HCT116 (cell line): ENCODE results near the gene SARS2. TPM values are rescaled to one million over a fixed set of nuclear protein-coding genes. Genes with fewer than 3 reads are reported as not detected.

Experiments
- ATAC-seq: fragments of 200-7000 bp; cut with Tn5 transposase; 2 replicates; pipeline ENCODE4 v1.9.1; 2020; ENCODE audit warnings: mild to moderate bottlenecking, moderate library complexity
- BruUV-seq: library from RNA; stranded (reverse); fragments of 400-500 nt; replicated peaks from 2 replicates; lab custom pipeline; 2021; lab: Mats Ljungman, UMichigan
- CTCF ChIA-PET: fragments of 300-600 bp; sonication (Branson Sonifier 250); formaldehyde crosslinking; loops from one replicate; lab custom pipeline; 2021; ENCODE audit warnings: antibody characterized with exemption; lab: Charles Lee
- POLR2A ChIA-PET: fragments of 300-600, 350-600 bp; sonication (Branson Sonifier 250); formaldehyde crosslinking; loops from one replicate; lab custom pipeline; 2021; ENCODE audit warnings: antibody characterized with exemption; lab: Charles Lee
- RAD21 ChIA-PET, 2 experiments: fragments of 300-600 bp; sonication (Branson Sonifier 250); formaldehyde crosslinking; loops; one replicate each; lab custom pipeline; 2023; ENCODE audit warnings: low total read pairs in 2 of 2; ENCODE audit not compliant: uncharacterized antibody in 2 of 2, unreplicated experiment in 2 of 2, low non-redundant PET in 1 of 2; lab: Charles Lee
- DNase-seq: peaks from one replicate; pipeline ENCODE4 v3.0.0-alpha.2; 2010; ENCODE audit warnings: low read depth, low spot score
- H2AFZ ChIP-seq: fragments of 200-600 bp; shearing (Covaris generic), sonication (generic); 2 replicates; pipeline ENCODE4 v1.6.1; 2017; ENCODE audit warnings: low read depth, mixed run types, mixed read lengths, antibody characterized with exemption, low read length; ENCODE audit not compliant: poor library complexity, severe bottlenecking
- H3K27ac ChIP-seq: 2 replicates; pipeline ENCODE4 v1.5.1; 2012; ENCODE audit warnings: low read depth, low read length
- H3K27me3 ChIP-seq: fragments of 200-600 bp; sonication (generic); 2 replicates; pipeline ENCODE4 v1.6.1; 2016; ENCODE audit warnings: mixed run types, low read length, mixed read lengths; ENCODE audit not compliant: insufficient read depth
- H3K36me3 ChIP-seq, 2 experiments: fragments of 200-500 bp in 1 of 2; fragments of 200-600 bp in 1 of 2; sonication (Bioruptor generic) in 1 of 2; sonication (generic) in 1 of 2; 2 replicates each; pipeline versions ENCODE4 v1.5.1 to v1.6.1; 2014 to 2016; ENCODE audit warnings: low read length in 2 of 2, inconsistent platforms in 1 of 2, mixed read lengths in 1 of 2, mixed run types in 1 of 2; ENCODE audit not compliant: insufficient read depth in 2 of 2, control insufficient read depth in 1 of 2
- H3K4me1 ChIP-seq, 2 experiments: fragments of 200-600 bp in 1 of 2; sonication (generic) in 1 of 2; 2 replicates each; pipeline versions ENCODE4 v1.5.1 to v1.6.1; 2012 to 2017; ENCODE audit warnings: low read length in 2 of 2, inconsistent platforms in 1 of 2, mild to moderate bottlenecking in 1 of 2, mixed read lengths in 1 of 2, mixed run types in 1 of 2, moderate library complexity in 1 of 2; ENCODE audit not compliant: insufficient read depth in 2 of 2, control insufficient read depth in 1 of 2
- H3K4me2 ChIP-seq: fragments of 200-600 bp; sonication (generic); 2 replicates; pipeline ENCODE4 v1.6.1; 2017; ENCODE audit warnings: mixed run types, low read length, mixed read lengths
- H3K4me3 ChIP-seq, 2 experiments: fragments of 200-600 bp in 1 of 2; sonication (generic) in 1 of 2; replicated peaks in 1 of 2; 2 replicates each; pipeline ENCODE4 v1.5.1; 2011 to 2016; ENCODE audit warnings: low read length in 2 of 2, control low read depth in 1 of 2, low read depth in 1 of 2, mild to moderate bottlenecking in 1 of 2, mixed read lengths in 1 of 2, mixed run types in 1 of 2
- H3K79me2 ChIP-seq: fragments of 200-600 bp; sonication (generic); 2 replicates; pipeline ENCODE4 v1.6.1; 2017; ENCODE audit warnings: mild to moderate bottlenecking, mixed run types, low read length, moderate library complexity, mixed read lengths; ENCODE audit not compliant: insufficient read depth
- H3K9ac ChIP-seq: fragments of 200-600 bp; sonication (generic); 2 replicates; pipeline ENCODE4 v1.6.1; 2016; ENCODE audit warnings: low read length, mixed read lengths
- H3K9me2 ChIP-seq: fragments of 200-600 bp; sonication (generic), shearing (Covaris generic); 2 replicates; pipeline ENCODE4 v1.6.1; 2017; ENCODE audit warnings: mixed run types, mild to moderate bottlenecking, moderate library complexity; ENCODE audit not compliant: insufficient read depth
- H3K9me3 ChIP-seq, 2 experiments: fragments of 200-500 bp in 1 of 2; fragments of 200-600 bp in 1 of 2; sonication (Bioruptor generic) in 1 of 2; sonication (generic) in 1 of 2; 2 replicates each; pipeline ENCODE4 v1.6.1; 2014 to 2017; ENCODE audit warnings: low read length in 2 of 2, mixed read lengths in 2 of 2, inconsistent platforms in 1 of 2, low read depth in 1 of 2, mild to moderate bottlenecking in 1 of 2, mixed run types in 1 of 2, moderate library complexity in 1 of 2; ENCODE audit not compliant: control insufficient read depth in 1 of 2, insufficient read depth in 1 of 2
- H4K20me1 ChIP-seq: fragments of 200-600 bp; sonication (generic), shearing (Covaris generic); 2 replicates; pipeline ENCODE4 v1.6.1; 2017; ENCODE audit warnings: mixed run types, mild to moderate bottlenecking, moderate library complexity; ENCODE audit not compliant: insufficient read depth
- CTCF ChIP-seq, 3 experiments: fragments of 200-600 bp in 1 of 3; sonication (generic) in 1 of 3; IDR thresholded peaks in 2 of 3; conservative IDR thresholded peaks in 1 of 3; 2 replicates each; pipeline ENCODE4 v1.5.1; 2012 to 2017; ENCODE audit warnings: low read depth in 2 of 3, low read length in 2 of 3, antibody characterized with exemption in 1 of 3, borderline replicate concordance in 1 of 3, control low read depth in 1 of 3, mild to moderate bottlenecking in 1 of 3, mixed read lengths in 1 of 3, mixed run types in 1 of 3, moderate library complexity in 1 of 3; ENCODE audit not compliant: insufficient read depth in 1 of 3
- ELF1 ChIP-seq: IDR thresholded peaks from 2 replicates; pipeline ENCODE4 v1.6.1; 2012; ENCODE audit warnings: low read depth, borderline replicate concordance
- EZH2 ChIP-seq: fragments of 200-600 bp; sonication (generic); IDR thresholded peaks from 2 replicates; pipeline ENCODE4 v1.6.1; 2017; ENCODE audit warnings: antibody characterized with exemption, mixed run types
- EZH2phosphoT487 ChIP-seq: fragments of 200-600 bp; IDR thresholded peaks from 2 replicates; pipeline ENCODE4 v1.6.1; 2018; ENCODE audit warnings: antibody characterized with exemption, borderline replicate concordance
- JUND ChIP-seq: IDR thresholded peaks from 2 replicates; pipeline ENCODE4 v1.6.1; 2012
- POLR2A ChIP-seq: IDR thresholded peaks from 2 replicates; pipeline ENCODE4 v1.7.0; 2011; ENCODE audit warnings: borderline replicate concordance; ENCODE audit not compliant: insufficient read depth, insufficient read length; ENCODE audit errors: extremely low read depth
- RAD21 ChIP-seq: IDR thresholded peaks from 2 replicates; pipeline ENCODE4 v1.6.1; 2012; ENCODE audit warnings: low read depth, mild to moderate bottlenecking
- SIN3A ChIP-seq: IDR thresholded peaks from 2 replicates; pipeline ENCODE4 v1.6.1; 2012; ENCODE audit warnings: low read depth
- SRF ChIP-seq: IDR thresholded peaks from 2 replicates; pipeline ENCODE4 v1.6.1; 2012; ENCODE audit warnings: low read depth
- TCF7L2 ChIP-seq: IDR thresholded peaks from 2 replicates; pipeline ENCODE4 v1.7.0; 2011; ENCODE audit warnings: borderline replicate concordance, inconsistent platforms; ENCODE audit not compliant: insufficient read depth, insufficient read length; ENCODE audit errors: extremely low read depth
- ZBTB33 ChIP-seq: IDR thresholded peaks from 2 replicates; pipeline ENCODE4 v1.6.1; 2011; ENCODE audit warnings: mild to moderate bottlenecking, low read length, moderate library complexity; ENCODE audit not compliant: insufficient replicate concordance; ENCODE audit errors: extremely low read depth
- ZFX ChIP-seq: fragments of 450-650 bp; IDR thresholded peaks from 2 replicates; pipeline ENCODE4 v1.6.1; 2017
- intact Hi-C: fragments of 100-400 bp; cut with micrococcal nuclease; formaldehyde crosslinking; loops from 2 replicates; pipeline ENCODE4 v1.10.0; 2022
- total RNA-seq: library from RNA; stranded (reverse); gene quantifications from one replicate; pipeline ENCODE4 v1.2.1, GENCODE V29; 2021; ENCODE audit not compliant: unreplicated experiment
- TF ChIP-seq, protein P1 (sequence below): IDR thresholded peaks from 2 replicates; pipeline ENCODE4 v1.6.1; 2012

SARS2 gene
- total RNA-seq, 1 experiment from 2014 or later = 58.2 TPM

DNA sequence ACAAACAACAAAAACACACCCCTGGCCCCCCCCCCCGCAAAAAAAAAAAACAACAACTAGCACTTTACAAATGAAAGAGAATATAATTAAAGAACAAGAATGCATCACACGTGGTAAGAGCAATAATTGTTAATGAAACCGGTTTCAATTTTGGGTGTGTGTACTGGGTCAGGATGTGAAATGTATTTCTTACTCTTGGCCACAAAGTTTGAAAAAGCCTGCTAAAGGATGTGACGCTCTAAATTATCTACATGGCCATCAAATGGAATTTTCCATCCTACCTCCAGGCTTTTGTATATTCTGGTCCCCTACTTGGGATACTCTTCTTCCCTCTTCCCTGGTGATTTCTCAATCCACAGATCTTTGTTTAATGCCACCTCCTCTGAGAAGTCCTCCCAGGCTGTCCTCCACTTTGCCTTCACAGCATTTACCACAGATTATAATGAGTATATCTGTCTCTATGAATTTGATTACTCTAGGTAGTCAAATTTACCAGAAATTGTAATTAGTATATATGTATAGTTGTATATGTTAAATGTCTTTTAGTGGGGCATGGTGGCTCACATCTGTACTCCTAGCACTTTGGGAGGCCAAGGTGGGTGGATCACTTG lies 2.1 kb downstream of the SARS2 start:
- ChIA-PET POLR2A (no interaction called here), RAD21 (no interaction called here), CTCF (interaction anchor here (1.2 kb wide), 1 partner anchor 526 kb away, joined by 5 read pairs; the partner anchor contains the start of gene FAM98C)
- intact Hi-C loops = no loop called here
- H3K9me3 ChIP-seq = no peaks in the 10 kb centered on the region
- no peak for ATAC-seq
- H3K9me2 ChIP-seq = no peaks in the 10 kb centered on the region
- no peak for DNase-seq
- TF ChIP-seq JUND = no peak
- TF ChIP-seq SRF = no peak
- no peak for TF ChIP-seq CTCF (IDR thresholded peaks at IDR 0.05 in 2 of 3, conservative IDR thresholded peaks at IDR 0.05 in 1 of 3; ENCODE audit: borderline replicate concordance in 1 of 3, insufficient read depth in 1 of 3, low read depth in 2 of 3, low read length in 2 of 3)
- no peak for TF ChIP-seq EZH2phosphoT487
- TF ChIP-seq POLR2A = no peak
- TF ChIP-seq ELF1 = no peak
- TF ChIP-seq, protein P1, sequence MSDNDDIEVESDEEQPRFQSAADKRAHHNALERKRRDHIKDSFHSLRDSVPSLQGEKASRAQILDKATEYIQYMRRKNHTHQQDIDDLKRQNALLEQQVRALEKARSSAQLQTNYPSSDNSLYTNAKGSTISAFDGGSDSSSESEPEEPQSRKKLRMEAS = no peak
- TF ChIP-seq ZBTB33 = no peak
- TF ChIP-seq TCF7L2 = no peak
- TF ChIP-seq ZFX = no peak
- TF ChIP-seq EZH2 = no peak
- no peak for TF ChIP-seq RAD21
- no peak for TF ChIP-seq SIN3A
- H3K27me3 ChIP-seq = no peaks in the 10 kb centered on the region
- peaks cover 55% of the 10 kb centered on the region for H3K79me2 ChIP-seq
- no peak overlapping the region for H3K4me2 ChIP-seq
- no peak overlapping the region for H2AFZ ChIP-seq
- no peaks in the 10 kb centered on the region for H4K20me1 ChIP-seq
- no TSS peak for BruUV-seq
- peaks cover 11 to 20% of the 10 kb centered on the region in 2 experiments; a peak in 3 of 4 replicates for H3K4me1 ChIP-seq
- H3K9ac ChIP-seq = no peak overlapping the region
- no peak overlapping the region for H3K27ac ChIP-seq
- H3K4me3 ChIP-seq = no peak overlapping the region
- peaks cover 13 to 29% of the 10 kb centered on the region in 2 experiments for H3K36me3 ChIP-seq
